Esophagus squamous epithelium (tissue), 4 donors: ENCODE data around the gene ZBTB14.

Source experiments
- POLR2A ChIP-seq, 4 donors: fragments of 450-650 bp; IDR thresholded peaks; one replicate each; pipeline ENCODE4 v1.6.1; 2017; ENCODE audit warnings: antibody characterized with exemption in 4 of 4, mild to moderate bottlenecking in 4 of 4, moderate library complexity in 3 of 4
- TF ChIP-seq, protein P1 (sequence below), 6 experiments: fragments of 450-650 bp in 4 of 6; fragments of 200-600 bp in 2 of 6; sonication (generic) in 2 of 6; IDR thresholded peaks; one replicate each; pipeline ENCODE4 v1.5.1; 2016 to 2019; ENCODE audit warnings: antibody characterized with exemption in 6 of 6, mild to moderate bottlenecking in 4 of 6, moderate library complexity in 4 of 6

DNA sequence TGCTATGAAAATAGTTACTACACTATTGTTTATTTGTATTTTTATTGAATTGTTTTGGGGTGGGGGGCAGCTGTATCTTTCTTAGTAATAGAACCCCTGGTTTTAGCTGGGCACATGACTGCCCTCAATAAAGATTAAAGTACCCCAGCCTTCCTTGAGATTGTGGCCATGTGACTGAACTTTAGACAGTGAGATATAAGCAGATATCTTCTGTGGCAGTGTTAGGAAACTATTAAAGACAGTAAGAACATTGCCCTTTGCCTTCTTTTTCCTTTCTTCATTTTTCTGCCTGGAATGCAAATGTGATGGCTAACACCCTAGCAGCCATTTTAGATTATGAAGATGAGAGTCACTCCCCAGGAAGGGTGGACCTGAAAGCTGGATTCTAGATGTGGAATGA is 50.6 kb downstream of the ZBTB14 start:
- TF ChIP-seq, protein P1, sequence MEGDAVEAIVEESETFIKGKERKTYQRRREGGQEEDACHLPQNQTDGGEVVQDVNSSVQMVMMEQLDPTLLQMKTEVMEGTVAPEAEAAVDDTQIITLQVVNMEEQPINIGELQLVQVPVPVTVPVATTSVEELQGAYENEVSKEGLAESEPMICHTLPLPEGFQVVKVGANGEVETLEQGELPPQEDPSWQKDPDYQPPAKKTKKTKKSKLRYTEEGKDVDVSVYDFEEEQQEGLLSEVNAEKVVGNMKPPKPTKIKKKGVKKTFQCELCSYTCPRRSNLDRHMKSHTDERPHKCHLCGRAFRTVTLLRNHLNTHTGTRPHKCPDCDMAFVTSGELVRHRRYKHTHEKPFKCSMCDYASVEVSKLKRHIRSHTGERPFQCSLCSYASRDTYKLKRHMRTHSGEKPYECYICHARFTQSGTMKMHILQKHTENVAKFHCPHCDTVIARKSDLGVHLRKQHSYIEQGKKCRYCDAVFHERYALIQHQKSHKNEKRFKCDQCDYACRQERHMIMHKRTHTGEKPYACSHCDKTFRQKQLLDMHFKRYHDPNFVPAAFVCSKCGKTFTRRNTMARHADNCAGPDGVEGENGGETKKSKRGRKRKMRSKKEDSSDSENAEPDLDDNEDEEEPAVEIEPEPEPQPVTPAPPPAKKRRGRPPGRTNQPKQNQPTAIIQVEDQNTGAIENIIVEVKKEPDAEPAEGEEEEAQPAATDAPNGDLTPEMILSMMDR (IDR thresholded peaks at IDR 0.05) = no peak
- no peak for TF ChIP-seq POLR2A (IDR thresholded peaks at IDR 0.05)
